ENCODE results near the gene AADACL2. TPM values are rescaled to one million over a fixed set of nuclear protein-coding genes. Genes with fewer than 3 reads are reported as not detected.
"Not testable (repeated sequence)": the region's sequence is repeated elsewhere in the genome, so short reads cannot be mapped to it uniquely, and the experiment has no call there.

AADACL2 gene
- total RNA-seq, 1 experiment from 2014 or later, result not detected

- Histone ChIP-seq H3K4me3 (no peak overlapping the region), H3K36me3 (no peaks in the 10 kb centered on the region), H3K27me3 (no peaks in the 10 kb centered on the region), H3K27ac (no peak overlapping the region), H3K4me1 (no peaks in the 10 kb centered on the region), H3K9me3 (replicated peaks) (no peaks in the 10 kb centered on the region)
- no peak for DNase-seq
These were observed 41.9 kb downstream of the AADACL2 start for GRCh38 chr3:151775314-151776258.

- DNase-seq, result no peak
- no peaks in the 10 kb centered on the region for H3K4me1 ChIP-seq
- no peaks in the 10 kb centered on the region for H3K36me3 ChIP-seq
- H3K9me3 ChIP-seq (replicated peaks), result no peaks in the 10 kb centered on the region
- no peaks in the 10 kb centered on the region for H3K27me3 ChIP-seq
- no peak overlapping the region for H3K27ac ChIP-seq
- no peak overlapping the region for H3K4me3 ChIP-seq
These were observed 42.6 kb downstream of the AADACL2 start for GRCh38 chr3:151776259-151776740.

GRCh38 chr3:151777880-151778279 lies 44.2 kb downstream of the AADACL2 start:
- Histone ChIP-seq H3K4me3 (no peak overlapping the region), H3K27me3 (no peaks in the 10 kb centered on the region), H3K27ac (no peak overlapping the region), H3K36me3 (no peaks in the 10 kb centered on the region), H3K9me3 (replicated peaks) (no peaks in the 10 kb centered on the region), H3K4me1 (no peaks in the 10 kb centered on the region)
- no peak for DNase-seq

GRCh38 chr3:151787626-151788025 lies 53.9 kb downstream of the AADACL2 start:
- H3K36me3 ChIP-seq, result no peaks in the 10 kb centered on the region
- no peaks in the 10 kb centered on the region for H3K9me3 ChIP-seq (replicated peaks)
- H3K4me1 ChIP-seq, result no peaks in the 10 kb centered on the region
- no peak for DNase-seq
- no peak overlapping the region for H3K4me3 ChIP-seq
- H3K27ac ChIP-seq, result no peak overlapping the region
- no peaks in the 10 kb centered on the region for H3K27me3 ChIP-seq

- no peak for DNase-seq
- H3K4me3 ChIP-seq, result no peak overlapping the region
These were observed 54.7 kb downstream of the AADACL2 start for GRCh38 chr3:151788401-151788800.

GRCh38 chr3:151789853-151790463 lies 56.2 kb downstream of the AADACL2 start:
- H3K4me1 ChIP-seq, result no peaks in the 10 kb centered on the region
- no peaks in the 10 kb centered on the region for H3K9me3 ChIP-seq (replicated peaks)
- H3K27me3 ChIP-seq, result no peaks in the 10 kb centered on the region
- no peak overlapping the region for H3K4me3 ChIP-seq
- no peaks in the 10 kb centered on the region for H3K36me3 ChIP-seq
- no peak overlapping the region for H3K27ac ChIP-seq
- DNase-seq, result no peak

More at GRCh38 chr3:151788401-151788800, 54.7 kb downstream of the AADACL2 start:
- Histone ChIP-seq H3K9me3 (replicated peaks) (no peaks in the 10 kb centered on the region), H3K27ac (no peak overlapping the region), H3K27me3 (no peaks in the 10 kb centered on the region), H3K36me3 (no peaks in the 10 kb centered on the region), H3K4me1 (no peaks in the 10 kb centered on the region)

GRCh38 chr3:151790763-151791162 lies 57.0 kb downstream of the AADACL2 start:
- H3K9me3 ChIP-seq (replicated peaks); H3K4me3 ChIP-seq; DNase-seq; H3K27me3 ChIP-seq; H3K4me1 ChIP-seq; H3K27ac ChIP-seq; H3K36me3 ChIP-seq: not testable (repeated sequence)

- H3K27me3 ChIP-seq, result no peaks in the 10 kb centered on the region
- no peak for DNase-seq
- no peaks in the 10 kb centered on the region for H3K36me3 ChIP-seq
- no peaks in the 10 kb centered on the region for H3K9me3 ChIP-seq (replicated peaks)
- H3K4me3 ChIP-seq, result no peak overlapping the region
- no peak overlapping the region for H3K27ac ChIP-seq
- no peaks in the 10 kb centered on the region for H3K4me1 ChIP-seq
These were observed 58.7 kb downstream of the AADACL2 start for GRCh38 chr3:151792411-151792810.

GRCh38 chr3:151793636-151794035 lies 59.9 kb downstream of the AADACL2 start:
- Histone ChIP-seq H3K9me3 (replicated peaks) (no peaks in the 10 kb centered on the region), H3K27me3 (no peaks in the 10 kb centered on the region), H3K4me1 (no peaks in the 10 kb centered on the region), H3K4me3 (no peak overlapping the region), H3K36me3 (no peaks in the 10 kb centered on the region), H3K27ac (no peak overlapping the region)
- DNase-seq, result no peak

GRCh38 chr3:151794080-151794479 lies 60.4 kb downstream of the AADACL2 start:
- no peaks in the 10 kb centered on the region for H3K27me3 ChIP-seq
- no peak for DNase-seq
- H3K4me3 ChIP-seq, result no peak overlapping the region
- H3K27ac ChIP-seq, result no peak overlapping the region
- H3K4me1 ChIP-seq, result no peaks in the 10 kb centered on the region
- no peaks in the 10 kb centered on the region for H3K36me3 ChIP-seq
- no peaks in the 10 kb centered on the region for H3K9me3 ChIP-seq (replicated peaks)

GRCh38 chr3:151795276-151795675 lies 61.5 kb downstream of the AADACL2 start:
- no peak overlapping the region for H3K27ac ChIP-seq
- no peaks in the 10 kb centered on the region for H3K27me3 ChIP-seq
- no peak for DNase-seq
- no peaks in the 10 kb centered on the region for H3K9me3 ChIP-seq (replicated peaks)
- no peaks in the 10 kb centered on the region for H3K4me1 ChIP-seq
- no peak overlapping the region for H3K4me3 ChIP-seq
- no peaks in the 10 kb centered on the region for H3K36me3 ChIP-seq

GRCh38 chr3:151796105-151796680 lies 62.5 kb downstream of the AADACL2 start:
- Histone ChIP-seq H3K4me1 (no peaks in the 10 kb centered on the region), H3K27me3 (no peaks in the 10 kb centered on the region), H3K36me3 (no peaks in the 10 kb centered on the region), H3K27ac (no peak overlapping the region), H3K4me3 (no peak overlapping the region), H3K9me3 (replicated peaks) (no peaks in the 10 kb centered on the region)
- DNase-seq, result no peak

- Histone ChIP-seq H3K4me1 (no peaks in the 10 kb centered on the region), H3K9me3 (replicated peaks) (no peaks in the 10 kb centered on the region), H3K4me3 (no peak overlapping the region), H3K27me3 (no peaks in the 10 kb centered on the region), H3K36me3 (no peaks in the 10 kb centered on the region), H3K27ac (no peak overlapping the region)
- DNase-seq, result no peak
These were observed 64.7 kb downstream of the AADACL2 start for GRCh38 chr3:151798466-151798865.

GRCh38 chr3:151800431-151800830 lies 66.7 kb downstream of the AADACL2 start:
- Histone ChIP-seq H3K36me3 (no peaks in the 10 kb centered on the region), H3K4me1 (no peaks in the 10 kb centered on the region), H3K27ac (no peak overlapping the region), H3K9me3 (replicated peaks) (no peaks in the 10 kb centered on the region), H3K27me3 (no peaks in the 10 kb centered on the region), H3K4me3 (no peak overlapping the region)
- DNase-seq, result peak in 1 of 2 experiments; percentile 44

- H3K27ac ChIP-seq, result no peak overlapping the region
- no peaks in the 10 kb centered on the region for H3K9me3 ChIP-seq (replicated peaks)
- no peak for DNase-seq
- no peaks in the 10 kb centered on the region for H3K4me1 ChIP-seq
- H3K4me3 ChIP-seq, result no peak overlapping the region
- H3K36me3 ChIP-seq, result no peaks in the 10 kb centered on the region
- no peaks in the 10 kb centered on the region for H3K27me3 ChIP-seq
These were observed 70.5 kb downstream of the AADACL2 start for GRCh38 chr3:151804267-151804666.

All from SJCRH30 (cell line).